Large intestine (tissue), 3 donors: ENCODE measurements around the gene C1QTNF8. TPM values are rescaled to one million over a fixed set of nuclear protein-coding genes. Genes with fewer than 3 reads are reported as not detected.

Experiments
- DNase-seq, 2 donors: peaks; one replicate each; pipeline versions ENCODE4 v3.0.0 to v3.0.0-alpha.2; 2013
- H3K27ac ChIP-seq: one replicate; pipeline ENCODE4 v1.5.1; 2013; ENCODE audit warnings: low read length
- H3K27me3 ChIP-seq: 2 replicates; pipeline ENCODE4 v1.6.1; 2013; ENCODE audit warnings: low read length; ENCODE audit not compliant: control insufficient read depth, insufficient read depth
- H3K36me3 ChIP-seq: 2 replicates; pipeline ENCODE4 v1.6.1; 2013; ENCODE audit warnings: low read length; ENCODE audit not compliant: control insufficient read depth, insufficient read depth
- H3K4me1 ChIP-seq: one replicate; pipeline ENCODE4 v1.6.1; 2013; ENCODE audit warnings: low read length; ENCODE audit not compliant: control insufficient read depth, insufficient read depth
- H3K4me3 ChIP-seq: one replicate; pipeline ENCODE4 v1.5.1; 2013; ENCODE audit warnings: low read length
- H3K9me3 ChIP-seq: one replicate; pipeline ENCODE4 v1.6.1; 2013; ENCODE audit warnings: mild to moderate bottlenecking, low read depth, low read length, moderate library complexity; ENCODE audit not compliant: control insufficient read depth
- WGBS: methylation state at CpG from one replicate; pipeline ENCODE4 v1.1.5; 2013; ENCODE audit warnings: low lambda C conversion rate; ENCODE audit not compliant: insufficient coverage; 5-methylcytosine and 5-hydroxymethylcytosine counted together
- polyA plus RNA-seq: library from polyadenylated mRNA; unstranded; fragments of 120-200 nt; gene quantifications from one replicate; pipeline ENCODE4 v1.2.1, GENCODE V29; 2013

C1QTNF8 gene
- polyA plus RNA-seq, 1 donor: 0.03 TPM

- no peak overlapping the region for H3K4me3 ChIP-seq
Observed at GRCh38 chr16:1120577-1120941, 24.5 kb upstream of the C1QTNF8 start.

GRCh38 chr16:1119766-1120576 lies 23.9 kb upstream of the C1QTNF8 start:
- Histone ChIP-seq H3K9me3 (no peaks in the 10 kb centered on the region), H3K4me1 (peaks cover 3% of the 10 kb centered on the region), H3K36me3 (no peaks in the 10 kb centered on the region), H3K4me3 (no peak overlapping the region), H3K27me3 (no peaks in the 10 kb centered on the region), H3K27ac (no peak overlapping the region)
- DNase-seq: no peak
- WGBS: no CpG with 5 or more reads among the region's 35 CpGs

More at GRCh38 chr16:1120577-1120941, 24.5 kb upstream of the C1QTNF8 start:
- Histone ChIP-seq H3K27me3 (no peaks in the 10 kb centered on the region), H3K4me1 (peaks cover 6% of the 10 kb centered on the region), H3K9me3 (no peaks in the 10 kb centered on the region), H3K27ac (no peak overlapping the region), H3K36me3 (no peaks in the 10 kb centered on the region)
- DNase-seq: no peak
- no CpG with 5 or more reads among the region's 22 CpGs for WGBS

- Histone ChIP-seq H3K27ac (no peak overlapping the region), H3K4me1 (no peaks in the 10 kb centered on the region), H3K36me3 (no peaks in the 10 kb centered on the region), H3K9me3 (no peaks in the 10 kb centered on the region), H3K4me3 (no peak overlapping the region), H3K27me3 (no peaks in the 10 kb centered on the region)
- DNase-seq: no peak
- WGBS: no CpG with 5 or more reads among the region's 19 CpGs
Observed at GRCh38 chr16:1119129-1119528, 23.1 kb upstream of the C1QTNF8 start.

DNA sequence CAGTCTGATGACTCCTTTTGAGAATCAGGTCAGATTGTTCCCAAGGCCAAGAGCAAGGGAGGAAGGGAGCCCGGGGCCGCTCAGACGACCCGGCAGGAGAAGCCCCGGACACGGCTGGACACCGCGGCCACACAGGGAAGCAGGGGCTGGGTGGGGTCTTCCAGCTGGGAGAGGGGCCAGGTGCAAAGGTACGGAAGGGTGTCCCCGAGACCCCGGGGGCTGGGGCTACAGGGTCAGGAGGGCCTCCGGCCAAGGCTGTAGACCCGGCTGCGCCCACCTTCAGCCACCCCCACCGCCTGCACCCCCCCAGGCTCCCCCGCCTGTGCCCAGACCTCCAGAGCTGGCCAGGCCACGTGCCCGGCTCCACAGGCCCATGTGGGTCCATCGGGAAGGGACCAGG lies 21.9 kb upstream of the C1QTNF8 start:
- Histone ChIP-seq H3K27me3 (peaks cover 3% of the 10 kb centered on the region), H3K4me3 (no peak overlapping the region), H3K9me3 (no peaks in the 10 kb centered on the region), H3K36me3 (no peaks in the 10 kb centered on the region), H3K27ac (no peak overlapping the region), H3K4me1 (no peaks in the 10 kb centered on the region)
- WGBS: no CpG with 5 or more reads among the region's 19 CpGs
- no peak for DNase-seq

GRCh38 chr16:1117176-1117900 lies 21.3 kb upstream of the C1QTNF8 start:
- Histone ChIP-seq H3K4me3 (no peak overlapping the region), H3K27me3 (peaks cover 5% of the 10 kb centered on the region), H3K4me1 (no peaks in the 10 kb centered on the region), H3K36me3 (no peaks in the 10 kb centered on the region), H3K27ac (no peak overlapping the region), H3K9me3 (no peaks in the 10 kb centered on the region)
- WGBS: no CpG with 5 or more reads among the region's 34 CpGs
- DNase-seq: no peak

DNA sequence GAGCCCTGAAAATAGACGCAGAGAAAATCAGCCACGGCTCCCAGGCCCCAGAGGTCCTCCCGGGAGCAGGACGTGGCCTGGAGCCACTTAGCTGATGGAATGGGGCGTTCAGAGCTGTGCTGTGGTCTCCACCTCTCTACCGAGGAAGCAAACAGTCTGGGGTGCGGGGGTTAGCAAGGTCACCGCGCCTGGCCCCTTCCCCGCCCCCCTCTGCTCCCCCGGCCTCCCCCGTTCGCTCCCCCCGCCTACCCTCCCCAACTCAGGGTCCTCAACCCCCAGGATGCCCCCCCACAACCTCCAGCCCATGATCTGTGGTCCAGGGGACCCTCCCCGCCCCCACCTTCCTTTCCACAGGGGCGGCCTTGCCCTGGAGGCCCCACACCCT lies 20.6 kb upstream of the C1QTNF8 start:
- H3K9me3 ChIP-seq: no peaks in the 10 kb centered on the region
- no peaks in the 10 kb centered on the region for H3K36me3 ChIP-seq
- peaks cover 8% of the 10 kb centered on the region for H3K27me3 ChIP-seq
- no CpG with 5 or more reads among the region's 16 CpGs for WGBS
- no peaks in the 10 kb centered on the region for H3K4me1 ChIP-seq
- H3K4me3 ChIP-seq: no peak overlapping the region
- H3K27ac ChIP-seq: no peak overlapping the region
- DNase-seq: no peak

GRCh38 chr16:1113889-1114526 lies 18.0 kb upstream of the C1QTNF8 start:
- Histone ChIP-seq H3K9me3 (no peaks in the 10 kb centered on the region), H3K4me3 (no peak overlapping the region), H3K27ac (no peak overlapping the region), H3K27me3 (peaks cover 17% of the 10 kb centered on the region), H3K4me1 (no peaks in the 10 kb centered on the region), H3K36me3 (no peaks in the 10 kb centered on the region)
- WGBS: no CpG with 5 or more reads among the region's 15 CpGs
- DNase-seq: no peak

GRCh38 chr16:1113489-1113888 lies 17.4 kb upstream of the C1QTNF8 start:
- no peaks in the 10 kb centered on the region for H3K4me1 ChIP-seq
- H3K4me3 ChIP-seq: no peak overlapping the region
- no peaks in the 10 kb centered on the region for H3K36me3 ChIP-seq
- peaks cover 22% of the 10 kb centered on the region for H3K27me3 ChIP-seq
- no peaks in the 10 kb centered on the region for H3K9me3 ChIP-seq
- DNase-seq: no peak
- WGBS: no CpG with 5 or more reads among the region's 16 CpGs
- no peak overlapping the region for H3K27ac ChIP-seq

GRCh38 chr16:1112506-1113184 lies 16.6 kb upstream of the C1QTNF8 start:
- no peak for DNase-seq
- Histone ChIP-seq H3K4me1 (no peaks in the 10 kb centered on the region), H3K27ac (no peak overlapping the region), H3K36me3 (no peaks in the 10 kb centered on the region), H3K9me3 (no peaks in the 10 kb centered on the region), H3K4me3 (no peak overlapping the region), H3K27me3 (peaks cover 30% of the 10 kb centered on the region)
- WGBS: no CpG with 5 or more reads among the region's 26 CpGs

DNA sequence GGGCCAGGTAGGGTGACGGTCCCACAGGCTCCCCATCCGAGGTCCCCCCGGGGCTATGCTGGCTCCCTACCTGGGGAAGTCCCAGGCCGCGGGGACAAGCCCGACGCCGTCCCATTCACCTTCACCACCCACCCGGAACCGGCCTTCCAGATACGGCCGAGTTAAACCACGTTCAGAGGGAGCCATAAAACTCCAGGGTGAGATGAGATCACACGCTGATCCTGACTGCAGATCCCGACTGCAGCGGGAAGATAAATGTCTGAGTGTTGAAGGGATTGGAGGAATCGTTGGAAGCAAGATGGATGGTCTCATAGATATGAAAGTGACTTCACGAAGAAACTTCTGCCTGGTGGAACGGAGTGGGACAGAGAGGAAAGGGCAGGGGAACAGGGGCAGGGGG lies 13.6 kb upstream of the C1QTNF8 start:
- WGBS: no CpG with 5 or more reads among the region's 19 CpGs
- H3K36me3 ChIP-seq: no peaks in the 10 kb centered on the region
- peaks cover 32% of the 10 kb centered on the region for H3K27me3 ChIP-seq
- H3K9me3 ChIP-seq: peaks cover 3% of the 10 kb centered on the region
- H3K4me3 ChIP-seq: no peak overlapping the region
- H3K27ac ChIP-seq: no peak overlapping the region
- no peak for DNase-seq
- H3K4me1 ChIP-seq: no peaks in the 10 kb centered on the region
